GM12892 (cell line): ENCODE data around the gene MALRD1.

Experiments used
- POLR2A ChIP-seq: IDR thresholded peaks from 2 replicates; pipeline ENCODE4 v1.6.1; 2011; ENCODE audit warnings: low read depth, low read length, control low read depth
- POLR2AphosphoS5 ChIP-seq: IDR thresholded peaks from 2 replicates; pipeline ENCODE4 v1.6.1; 2011; ENCODE audit warnings: low read depth, low read length, control low read depth
- TAF1 ChIP-seq: IDR thresholded peaks from 2 replicates; pipeline ENCODE4 v1.6.1; 2011; ENCODE audit warnings: low read depth, mild to moderate bottlenecking, control low read depth, low read length, borderline replicate concordance

- no peak for TF ChIP-seq POLR2A
- no peak for TF ChIP-seq POLR2AphosphoS5
- TF ChIP-seq TAF1, result no peak
These were observed 614.7 kb downstream of the MALRD1 start for GRCh38 chr10:19663344-19663743.
